ENCODE results near the gene SHB. TPM values are rescaled to one million over a fixed set of nuclear protein-coding genes. Genes with fewer than 3 reads are reported as not detected.

Gene SHB
- total RNA-seq, 6 experiments from 2014 or later, result 12.0 to 43.1 (median 21.9) TPM

GRCh38 chr9:38112049-38112448, 43.0 kb upstream of the SHB start:
- Histone ChIP-seq H3K36me3 (no peaks in the 10 kb centered on the region), H3K27me3 (no peaks in the 10 kb centered on the region), H3K9me3 (no peaks in the 10 kb centered on the region), H3K4me3 (no peak overlapping the region), H3K4me1 (no peaks in the 10 kb centered on the region), H3K27ac (no peak overlapping the region)
- DNase-seq (no peak), ATAC-seq (no peak)
- intact Hi-C loops (cut with DNase I), result no loop called here
- WGBS (ENCODE audit: insufficient coverage, low coverage, low lambda C conversion rate, missing lambda C conversion rate), result 90% methylated on average over 3 of the region's 5 CpGs
- TF ChIP-seq, protein P1, sequence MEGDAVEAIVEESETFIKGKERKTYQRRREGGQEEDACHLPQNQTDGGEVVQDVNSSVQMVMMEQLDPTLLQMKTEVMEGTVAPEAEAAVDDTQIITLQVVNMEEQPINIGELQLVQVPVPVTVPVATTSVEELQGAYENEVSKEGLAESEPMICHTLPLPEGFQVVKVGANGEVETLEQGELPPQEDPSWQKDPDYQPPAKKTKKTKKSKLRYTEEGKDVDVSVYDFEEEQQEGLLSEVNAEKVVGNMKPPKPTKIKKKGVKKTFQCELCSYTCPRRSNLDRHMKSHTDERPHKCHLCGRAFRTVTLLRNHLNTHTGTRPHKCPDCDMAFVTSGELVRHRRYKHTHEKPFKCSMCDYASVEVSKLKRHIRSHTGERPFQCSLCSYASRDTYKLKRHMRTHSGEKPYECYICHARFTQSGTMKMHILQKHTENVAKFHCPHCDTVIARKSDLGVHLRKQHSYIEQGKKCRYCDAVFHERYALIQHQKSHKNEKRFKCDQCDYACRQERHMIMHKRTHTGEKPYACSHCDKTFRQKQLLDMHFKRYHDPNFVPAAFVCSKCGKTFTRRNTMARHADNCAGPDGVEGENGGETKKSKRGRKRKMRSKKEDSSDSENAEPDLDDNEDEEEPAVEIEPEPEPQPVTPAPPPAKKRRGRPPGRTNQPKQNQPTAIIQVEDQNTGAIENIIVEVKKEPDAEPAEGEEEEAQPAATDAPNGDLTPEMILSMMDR (IDR thresholded peaks at IDR 0.05), result no peak
- no peak for TF ChIP-seq POLR2A (IDR thresholded peaks at IDR 0.05)

- intact Hi-C loops (cut with DNase I), result no loop called here
- no peak for DNase-seq
- H3K36me3 ChIP-seq, result no peaks in the 10 kb centered on the region
These were observed 41.4 kb upstream of the SHB start for GRCh38 chr9:38110476-38110875.

DNA sequence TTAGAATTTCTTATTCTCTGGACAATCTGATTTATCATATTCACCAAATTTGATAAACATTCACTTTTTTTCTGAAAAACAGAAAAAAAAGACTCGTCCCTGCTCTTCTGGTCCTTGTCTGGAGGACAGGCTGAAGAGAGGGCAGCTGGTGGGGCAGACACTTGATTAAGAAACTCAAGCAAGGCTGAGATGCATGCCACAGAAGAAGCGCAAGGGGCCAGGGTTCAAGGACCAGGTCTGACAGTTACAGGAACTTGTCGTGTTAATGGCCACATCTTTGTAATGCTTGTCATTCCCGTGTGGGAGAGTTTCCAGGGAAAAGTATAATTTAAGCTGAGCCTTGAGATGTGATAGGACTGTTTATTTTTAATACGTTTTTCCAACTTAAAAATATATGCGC, 40.6 kb upstream of the SHB start:
- Histone ChIP-seq H3K27me3 (no peaks in the 10 kb centered on the region), H3K4me1 (no peaks in the 10 kb centered on the region), H3K27ac (no peak overlapping the region), H3K9me3 (no peaks in the 10 kb centered on the region), H3K4me3 (no peak overlapping the region), H3K36me3 (no peaks in the 10 kb centered on the region)
- 50% methylated on average over 6 of the region's 6 CpGs for WGBS (ENCODE audit: insufficient coverage, low coverage, low lambda C conversion rate, missing lambda C conversion rate)
- TF ChIP-seq, protein P1 (IDR thresholded peaks at IDR 0.05), result no peak
- no peak for TF ChIP-seq POLR2A (IDR thresholded peaks at IDR 0.05)
- intact Hi-C loops (cut with DNase I), result no loop called here
- ATAC-seq, result no peak
- DNase-seq, result no peak

More at GRCh38 chr9:38110476-38110875, 41.4 kb upstream of the SHB start:
- Histone ChIP-seq H3K4me1 (no peaks in the 10 kb centered on the region), H3K9me3 (no peaks in the 10 kb centered on the region), H3K27ac (no peak overlapping the region), H3K27me3 (no peaks in the 10 kb centered on the region), H3K4me3 (no peak overlapping the region)
- WGBS (ENCODE audit: insufficient coverage, low coverage, low lambda C conversion rate, missing lambda C conversion rate), result 55% methylated on average over 6 of the region's 6 CpGs
- ATAC-seq, result no peak
- TF ChIP-seq POLR2A (IDR thresholded peaks at IDR 0.05), result no peak
- TF ChIP-seq, protein P1 (IDR thresholded peaks at IDR 0.05), result no peak

DNA sequence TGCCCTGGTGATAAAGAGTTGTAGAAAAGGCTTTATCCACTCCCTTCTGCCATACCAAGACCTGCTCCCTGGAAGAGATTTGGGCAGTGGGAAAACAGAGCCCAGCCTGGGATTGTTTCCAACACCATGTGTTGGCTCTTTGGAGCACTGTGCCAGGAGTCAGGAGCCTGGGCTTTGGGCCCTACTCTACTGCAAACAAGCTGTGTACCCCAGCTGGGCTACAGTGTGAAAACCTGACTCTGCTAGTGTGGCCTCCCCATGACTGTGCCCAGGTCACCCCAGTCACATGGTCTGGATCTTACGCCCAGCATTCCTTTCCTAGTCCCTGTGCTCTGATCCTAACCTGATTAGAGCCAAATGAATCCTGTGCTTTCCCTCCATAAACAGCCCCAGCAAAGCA, 39.3 kb upstream of the SHB start:
- intact Hi-C loops (cut with DNase I), result no loop called here
- TF ChIP-seq POLR2A (IDR thresholded peaks at IDR 0.05), result no peak
- TF ChIP-seq, protein P1 (IDR thresholded peaks at IDR 0.05), result no peak
- Histone ChIP-seq H3K9me3 (no peaks in the 10 kb centered on the region), H3K27ac (no peak overlapping the region), H3K27me3 (no peaks in the 10 kb centered on the region), H3K4me3 (no peak overlapping the region), H3K4me1 (no peaks in the 10 kb centered on the region), H3K36me3 (no peaks in the 10 kb centered on the region)
- DNase-seq (no peak), ATAC-seq (peak in 1 of 4 donors; percentile 36)
- WGBS (ENCODE audit: insufficient coverage, low coverage, low lambda C conversion rate, missing lambda C conversion rate), result no CpG with 5 or more reads among the region's 1 CpG

GRCh38 chr9:38107811-38108304, 38.8 kb upstream of the SHB start:
- DNase-seq, result no peak

More at GRCh38 chr9:38107811-38108304, 38.8 kb upstream of the SHB start:
- no peak for ATAC-seq
- Histone ChIP-seq H3K9me3 (no peaks in the 10 kb centered on the region), H3K4me3 (no peak overlapping the region), H3K27ac (no peak overlapping the region), H3K4me1 (no peaks in the 10 kb centered on the region), H3K27me3 (no peaks in the 10 kb centered on the region), H3K36me3 (no peaks in the 10 kb centered on the region)
- TF ChIP-seq POLR2A (IDR thresholded peaks at IDR 0.05), result no peak
- TF ChIP-seq, protein P1 (IDR thresholded peaks at IDR 0.05), result no peak
- intact Hi-C loops (cut with DNase I), result no loop called here
- WGBS (ENCODE audit: insufficient coverage, low coverage, low lambda C conversion rate, missing lambda C conversion rate), result 61% methylated on average over 2 of the region's 8 CpGs
